HUES6 (cell line): ENCODE measurements around the gene PPP3CB.

Experiments used
- H3K27ac ChIP-seq: 2 replicates; pipeline ENCODE4 v1.7.0; 2013; ENCODE audit warnings: low read depth, mild to moderate bottlenecking, low read length, inconsistent platforms
- H3K27me3 ChIP-seq: 2 replicates; pipeline ENCODE4 v1.6.1; 2013; ENCODE audit warnings: low read length; ENCODE audit not compliant: control insufficient read depth, insufficient read depth
- H3K36me3 ChIP-seq: 2 replicates; pipeline ENCODE4 v1.6.1; 2013; ENCODE audit warnings: low read length; ENCODE audit not compliant: control insufficient read depth, insufficient read depth
- H3K4me1 ChIP-seq: 2 replicates; pipeline ENCODE4 v1.6.1; 2013; ENCODE audit warnings: low read length; ENCODE audit not compliant: control insufficient read depth, insufficient read depth
- H3K4me3 ChIP-seq: 2 replicates; pipeline ENCODE4 v1.5.1; 2013; ENCODE audit warnings: low read depth, low read length
- H3K9ac ChIP-seq: one replicate; pipeline ENCODE4 v1.6.1; 2013; ENCODE audit warnings: mild to moderate bottlenecking, low read length
- H3K9me3 ChIP-seq: 2 replicates; pipeline ENCODE4 v1.6.1; 2013; ENCODE audit warnings: low read depth, low read length; ENCODE audit not compliant: control insufficient read depth, insufficient read depth

The PPP3CB gene

GRCh38 chr10:73485320-73485719, 10.5 kb downstream of the PPP3CB start:
- Histone ChIP-seq H3K4me1 (no peaks in the 10 kb centered on the region), H3K9me3 (no peaks in the 10 kb centered on the region), H3K27ac (no peak overlapping the region), H3K9ac (no peak overlapping the region), H3K4me3 (no peak overlapping the region), H3K27me3 (no peaks in the 10 kb centered on the region), H3K36me3 (peaks cover 12% of the 10 kb centered on the region)

DNA sequence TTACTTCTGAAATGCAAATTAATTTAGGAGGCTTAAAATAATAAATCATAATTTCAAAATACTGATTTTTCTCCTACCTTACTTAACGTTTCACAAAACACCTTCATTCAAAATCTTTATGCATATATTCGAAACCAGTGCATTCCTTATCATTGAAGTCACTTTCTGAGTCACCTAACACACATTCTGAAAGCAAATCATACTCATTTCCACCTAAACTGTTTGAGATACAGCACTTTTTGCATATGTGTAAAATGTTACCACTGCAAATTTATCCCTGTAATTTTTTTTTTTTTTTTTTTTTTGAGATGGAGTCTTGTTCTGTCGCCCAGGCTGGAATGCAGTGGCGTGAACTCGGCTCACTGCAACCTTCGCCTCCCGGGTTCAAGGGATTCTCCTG, 15.7 kb downstream of the PPP3CB start:
- no peaks in the 10 kb centered on the region for H3K9me3 ChIP-seq
- peaks cover 44% of the 10 kb centered on the region for H3K36me3 ChIP-seq
- no peaks in the 10 kb centered on the region for H3K4me1 ChIP-seq
- no peak overlapping the region for H3K9ac ChIP-seq
- no peaks in the 10 kb centered on the region for H3K27me3 ChIP-seq
- H3K4me3 ChIP-seq, result no peak overlapping the region
- H3K27ac ChIP-seq, result no peak overlapping the region

GRCh38 chr10:73478636-73479035, 17.2 kb downstream of the PPP3CB start:
- no peaks in the 10 kb centered on the region for H3K27me3 ChIP-seq
- H3K4me3 ChIP-seq, result no peak overlapping the region
- no peak overlapping the region for H3K9ac ChIP-seq
- H3K4me1 ChIP-seq, result no peaks in the 10 kb centered on the region
- peaks cover 54% of the 10 kb centered on the region for H3K36me3 ChIP-seq
- H3K27ac ChIP-seq, result no peak overlapping the region
- H3K9me3 ChIP-seq, result no peaks in the 10 kb centered on the region

DNA sequence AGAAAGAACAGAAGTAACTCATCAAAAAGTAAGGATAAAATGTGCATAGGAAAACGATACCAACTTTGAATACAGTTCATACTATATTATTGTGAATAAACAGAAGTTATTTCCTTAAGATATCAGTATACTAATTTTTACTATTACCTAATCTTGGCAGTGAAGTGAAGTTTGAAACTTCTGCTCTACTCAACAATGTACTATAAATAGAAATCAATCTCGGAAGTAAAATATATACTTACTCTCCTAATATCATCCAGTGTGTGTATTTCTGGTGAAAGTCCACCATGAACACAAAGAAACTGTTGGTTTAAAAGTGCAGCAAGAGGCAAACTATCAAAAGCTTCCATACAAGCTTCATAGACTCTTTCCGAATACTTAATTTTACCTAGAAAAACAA, 24.6 kb downstream of the PPP3CB start:
- H3K4me3 ChIP-seq, result no peak overlapping the region
- H3K36me3 ChIP-seq, result peaks cover 84% of the 10 kb centered on the region
- H3K27me3 ChIP-seq, result no peaks in the 10 kb centered on the region
- H3K9ac ChIP-seq, result no peak overlapping the region
- no peaks in the 10 kb centered on the region for H3K4me1 ChIP-seq
- no peaks in the 10 kb centered on the region for H3K9me3 ChIP-seq
- no peak overlapping the region for H3K27ac ChIP-seq

DNA sequence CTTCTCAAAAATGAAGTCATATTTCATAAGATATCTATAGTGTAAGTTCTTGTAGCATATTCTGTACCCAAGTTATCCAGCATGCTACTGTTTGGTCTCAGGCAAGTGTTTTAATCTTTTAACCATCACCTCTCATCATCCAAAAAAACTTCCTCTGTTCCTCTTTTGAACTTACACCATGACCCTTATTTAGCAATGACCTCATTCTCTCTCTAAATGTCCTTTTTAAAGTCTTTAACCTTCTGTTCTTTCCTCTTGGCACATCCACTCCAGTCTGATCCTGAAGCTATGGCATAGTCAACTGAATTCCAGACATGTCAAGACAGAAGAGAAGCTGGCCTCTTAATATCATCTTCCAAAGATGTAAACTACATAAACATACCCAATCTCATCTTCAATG, 26.2 kb downstream of the PPP3CB start:
- peaks cover 80% of the 10 kb centered on the region for H3K36me3 ChIP-seq
- H3K9ac ChIP-seq, result no peak overlapping the region
- H3K4me3 ChIP-seq, result no peak overlapping the region

DNA sequence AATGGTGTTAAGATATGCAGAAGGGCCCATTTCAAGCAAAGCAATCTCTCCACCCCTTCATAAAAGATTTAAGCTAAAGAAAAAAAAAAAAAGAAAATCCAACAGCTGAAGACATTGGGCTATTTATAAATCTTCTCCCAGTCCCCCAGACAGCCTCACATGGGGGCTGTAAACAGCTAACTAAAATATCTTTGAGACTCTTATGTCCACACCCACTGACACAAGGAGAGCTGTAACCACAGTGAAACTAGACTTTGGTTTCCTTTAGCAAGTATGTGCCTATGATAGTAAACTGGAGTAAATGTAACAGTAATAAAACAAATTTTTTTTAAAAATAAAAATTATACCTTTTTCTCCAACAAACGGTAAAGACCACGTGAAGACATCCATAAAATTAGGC, 28.6 kb downstream of the PPP3CB start:
- Histone ChIP-seq H3K4me3 (no peak overlapping the region), H3K9ac (no peak overlapping the region), H3K36me3 (peaks cover 68% of the 10 kb centered on the region)

More for the DNA sequence above, 26.2 kb downstream of the PPP3CB start:
- Histone ChIP-seq H3K27ac (no peak overlapping the region), H3K4me1 (no peaks in the 10 kb centered on the region), H3K27me3 (no peaks in the 10 kb centered on the region), H3K9me3 (no peaks in the 10 kb centered on the region)

DNA sequence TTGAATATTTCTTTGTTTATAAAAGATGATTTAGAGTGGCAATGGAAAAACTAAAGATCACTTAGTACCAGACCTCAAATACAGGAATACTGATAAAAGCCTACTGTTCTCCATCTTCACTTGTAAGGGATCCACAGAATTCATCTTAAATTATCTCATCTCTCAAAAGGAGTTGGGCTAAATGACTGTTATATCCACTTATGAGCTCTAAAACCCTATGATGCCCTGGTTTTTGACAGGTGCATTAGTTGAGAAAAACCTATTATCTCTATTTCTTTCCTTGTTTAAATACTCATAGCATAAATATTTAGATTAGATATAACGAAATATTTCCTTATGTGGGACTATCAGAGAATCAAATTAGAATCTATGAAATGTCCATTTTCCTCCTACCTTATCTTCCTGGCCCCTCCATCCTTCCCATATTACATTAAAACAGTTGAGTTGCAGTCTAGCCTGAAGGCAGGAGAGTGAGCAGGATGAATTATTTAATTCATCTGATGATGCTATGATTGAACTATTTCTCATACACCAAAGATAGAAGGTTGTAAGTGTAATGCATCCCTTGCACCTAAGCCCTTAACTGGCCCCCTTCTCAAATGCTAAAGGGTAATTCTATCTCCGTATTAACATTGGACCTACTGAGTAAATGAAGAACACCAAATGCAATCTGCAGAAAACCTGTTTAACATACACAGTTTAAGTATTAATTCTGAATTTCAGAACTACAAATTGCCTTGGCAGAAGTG, 29.7 kb downstream of the PPP3CB start:
- Histone ChIP-seq H3K9me3 (no peaks in the 10 kb centered on the region), H3K27me3 (no peaks in the 10 kb centered on the region), H3K36me3 (peaks cover 59% of the 10 kb centered on the region), H3K4me3 (no peak overlapping the region), H3K4me1 (no peaks in the 10 kb centered on the region), H3K9ac (no peak overlapping the region), H3K27ac (no peak overlapping the region)

More for the DNA sequence above, 28.6 kb downstream of the PPP3CB start:
- Histone ChIP-seq H3K4me1 (no peaks in the 10 kb centered on the region), H3K9me3 (no peaks in the 10 kb centered on the region), H3K27me3 (no peaks in the 10 kb centered on the region), H3K27ac (no peak overlapping the region)

GRCh38 chr10:73460897-73461296, 34.9 kb downstream of the PPP3CB start:
- Histone ChIP-seq H3K9ac (no peak overlapping the region), H3K27ac (no peak overlapping the region), H3K9me3 (no peaks in the 10 kb centered on the region), H3K4me1 (no peaks in the 10 kb centered on the region), H3K27me3 (no peaks in the 10 kb centered on the region), H3K36me3 (peaks cover 12% of the 10 kb centered on the region), H3K4me3 (no peak overlapping the region)

DNA sequence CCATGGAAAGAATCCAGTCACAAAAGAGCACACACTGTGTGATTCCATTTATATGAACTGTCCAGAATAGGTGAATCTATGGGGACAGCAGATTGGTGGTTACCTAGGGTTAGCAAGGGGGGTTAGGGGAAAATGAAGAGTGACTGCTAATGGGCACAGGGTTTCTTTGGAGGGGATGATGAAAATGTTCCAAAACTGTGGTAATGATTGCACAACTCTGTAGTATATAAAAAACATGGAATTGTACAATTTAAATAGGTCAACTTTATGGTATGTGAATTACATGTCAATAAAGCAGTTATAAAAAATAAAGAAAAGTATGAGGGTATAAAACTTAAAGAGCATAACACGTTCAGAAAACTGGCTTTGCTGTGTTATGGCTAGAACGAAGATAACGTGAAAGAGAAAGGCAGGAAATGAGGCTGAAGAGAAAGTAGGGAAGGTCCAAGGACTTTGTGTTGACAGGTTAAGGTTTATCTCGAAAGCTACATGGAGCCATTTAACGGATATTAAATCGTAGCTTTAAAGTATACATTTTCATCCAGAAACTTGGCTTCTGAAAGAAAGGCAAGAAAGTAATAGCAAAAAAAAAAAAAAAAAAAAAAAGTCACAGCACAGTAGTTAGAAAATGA, 36.0 kb downstream of the PPP3CB start:
- Histone ChIP-seq H3K9me3 (no peaks in the 10 kb centered on the region), H3K27me3 (no peaks in the 10 kb centered on the region), H3K4me3 (no peak overlapping the region), H3K36me3 (peaks cover 5% of the 10 kb centered on the region), H3K4me1 (no peaks in the 10 kb centered on the region), H3K27ac (no peak overlapping the region), H3K9ac (no peak overlapping the region)

GRCh38 chr10:73456187-73456890, 39.5 kb downstream of the PPP3CB start:
- H3K36me3 ChIP-seq, result peaks cover 10% of the 10 kb centered on the region
- no peaks in the 10 kb centered on the region for H3K9me3 ChIP-seq

DNA sequence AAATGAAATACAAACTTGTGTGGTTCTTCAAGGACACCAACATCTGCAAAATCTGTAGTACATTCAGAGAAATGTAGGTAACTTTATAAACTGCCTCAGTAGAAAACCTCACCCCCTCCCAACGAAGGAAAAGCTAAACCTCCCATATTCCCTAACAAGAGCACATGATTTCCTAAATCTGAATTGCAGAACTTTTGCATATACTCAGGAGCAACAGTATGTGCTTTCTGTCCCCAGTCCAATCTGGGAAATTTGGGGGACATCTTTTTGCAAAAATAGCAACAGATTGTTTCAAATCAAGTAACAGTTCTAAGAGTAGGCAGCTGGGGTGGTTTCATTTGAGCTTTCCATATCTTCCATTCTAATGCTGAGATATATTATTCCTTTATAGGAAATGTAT, 46.7 kb downstream of the PPP3CB start:
- Histone ChIP-seq H3K4me1 (no peaks in the 10 kb centered on the region), H3K9ac (no peak overlapping the region), H3K27ac (no peak overlapping the region), H3K4me3 (no peak overlapping the region), H3K9me3 (no peaks in the 10 kb centered on the region), H3K36me3 (peaks cover 23% of the 10 kb centered on the region), H3K27me3 (no peaks in the 10 kb centered on the region)

More at GRCh38 chr10:73456187-73456890, 39.5 kb downstream of the PPP3CB start:
- Histone ChIP-seq H3K4me1 (no peaks in the 10 kb centered on the region), H3K27me3 (no peaks in the 10 kb centered on the region), H3K9ac (no peak overlapping the region), H3K27ac (no peak overlapping the region), H3K4me3 (no peak overlapping the region)
